Fibroblast of the aortic adventitia (primary cell): ENCODE results near the gene ORMDL2. TPM values are rescaled to one million over a fixed set of nuclear protein-coding genes. Genes with fewer than 3 reads are reported as not detected.

ENCODE experiments used
- DNase-seq: peaks from one replicate; pipeline ENCODE4 v3.0.0-alpha.2; 2010; ENCODE audit warnings: low read depth
- H3K4me3 ChIP-seq: 2 replicates; pipeline ENCODE4 v1.5.1; 2011; ENCODE audit warnings: low read depth, mild to moderate bottlenecking, control low read depth, low read length, moderate library complexity
- total RNA-seq: library from RNA; depleted of rRNA; stranded (reverse); fragments of >200 nt; gene quantifications from 2 replicates; pipeline ENCODE4 v1.2.3, GENCODE V29; 2012; ENCODE audit warnings: low replicate concordance
- TF ChIP-seq, protein P1 (sequence below): IDR thresholded peaks from 2 replicates; pipeline ENCODE4 v1.5.1; 2011; ENCODE audit warnings: mild to moderate bottlenecking, low read length, control low read depth, inconsistent platforms; ENCODE audit not compliant: insufficient read depth

ORMDL2 gene
- total RNA-seq, 1 donor, result 16.9 TPM

DNA sequence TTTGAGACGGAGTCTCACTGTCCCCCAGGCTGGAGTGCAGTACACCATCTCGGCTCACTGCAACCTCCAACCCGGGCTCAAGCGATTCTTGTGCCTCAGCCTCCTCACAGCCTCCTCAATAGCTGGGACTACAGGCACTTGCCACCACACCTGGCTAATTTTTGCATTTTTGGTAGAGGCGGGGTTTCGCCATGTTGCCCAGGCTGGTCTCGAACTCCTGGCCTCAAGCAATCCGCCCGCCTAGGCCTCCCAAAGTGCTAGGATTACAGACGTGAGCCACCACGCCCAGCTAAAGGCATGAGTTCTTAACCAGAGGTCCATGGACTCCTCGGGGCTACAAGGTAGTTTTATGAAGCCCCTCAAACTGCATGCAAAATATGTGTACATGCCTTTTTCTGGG lies 2.4 kb upstream of the ORMDL2 start:
- H3K4me3 ChIP-seq, result peak overlapping the region; percentile 98
- DNase-seq, result no peak
- TF ChIP-seq, protein P1, sequence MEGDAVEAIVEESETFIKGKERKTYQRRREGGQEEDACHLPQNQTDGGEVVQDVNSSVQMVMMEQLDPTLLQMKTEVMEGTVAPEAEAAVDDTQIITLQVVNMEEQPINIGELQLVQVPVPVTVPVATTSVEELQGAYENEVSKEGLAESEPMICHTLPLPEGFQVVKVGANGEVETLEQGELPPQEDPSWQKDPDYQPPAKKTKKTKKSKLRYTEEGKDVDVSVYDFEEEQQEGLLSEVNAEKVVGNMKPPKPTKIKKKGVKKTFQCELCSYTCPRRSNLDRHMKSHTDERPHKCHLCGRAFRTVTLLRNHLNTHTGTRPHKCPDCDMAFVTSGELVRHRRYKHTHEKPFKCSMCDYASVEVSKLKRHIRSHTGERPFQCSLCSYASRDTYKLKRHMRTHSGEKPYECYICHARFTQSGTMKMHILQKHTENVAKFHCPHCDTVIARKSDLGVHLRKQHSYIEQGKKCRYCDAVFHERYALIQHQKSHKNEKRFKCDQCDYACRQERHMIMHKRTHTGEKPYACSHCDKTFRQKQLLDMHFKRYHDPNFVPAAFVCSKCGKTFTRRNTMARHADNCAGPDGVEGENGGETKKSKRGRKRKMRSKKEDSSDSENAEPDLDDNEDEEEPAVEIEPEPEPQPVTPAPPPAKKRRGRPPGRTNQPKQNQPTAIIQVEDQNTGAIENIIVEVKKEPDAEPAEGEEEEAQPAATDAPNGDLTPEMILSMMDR, result no peak

DNA sequence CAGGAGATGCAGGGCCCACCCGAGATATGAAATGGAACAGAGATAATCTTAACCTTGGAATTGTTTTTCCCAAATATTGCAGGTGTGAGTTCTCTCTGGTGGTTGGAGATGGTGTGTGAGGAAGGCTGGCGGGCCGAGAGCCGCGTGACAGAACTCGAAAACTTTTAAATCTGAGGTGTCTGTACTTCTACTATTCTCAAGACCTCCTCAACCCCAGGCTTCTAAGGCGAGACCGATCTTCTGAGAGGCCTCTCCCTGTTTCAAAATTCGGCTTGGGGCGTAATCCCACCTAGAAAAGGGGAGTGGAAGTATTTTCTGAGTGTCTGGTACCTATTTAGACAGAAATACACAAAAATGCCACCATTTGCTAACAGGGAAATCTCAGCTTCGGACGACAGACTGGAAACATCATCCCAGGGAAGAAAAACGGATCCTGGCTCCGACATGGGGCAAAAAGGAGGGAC lies 928 bp upstream of the ORMDL2 start:
- no peak for DNase-seq
- TF ChIP-seq, protein P1, result no peak
- peak overlapping the region; percentile 98 for H3K4me3 ChIP-seq

DNA sequence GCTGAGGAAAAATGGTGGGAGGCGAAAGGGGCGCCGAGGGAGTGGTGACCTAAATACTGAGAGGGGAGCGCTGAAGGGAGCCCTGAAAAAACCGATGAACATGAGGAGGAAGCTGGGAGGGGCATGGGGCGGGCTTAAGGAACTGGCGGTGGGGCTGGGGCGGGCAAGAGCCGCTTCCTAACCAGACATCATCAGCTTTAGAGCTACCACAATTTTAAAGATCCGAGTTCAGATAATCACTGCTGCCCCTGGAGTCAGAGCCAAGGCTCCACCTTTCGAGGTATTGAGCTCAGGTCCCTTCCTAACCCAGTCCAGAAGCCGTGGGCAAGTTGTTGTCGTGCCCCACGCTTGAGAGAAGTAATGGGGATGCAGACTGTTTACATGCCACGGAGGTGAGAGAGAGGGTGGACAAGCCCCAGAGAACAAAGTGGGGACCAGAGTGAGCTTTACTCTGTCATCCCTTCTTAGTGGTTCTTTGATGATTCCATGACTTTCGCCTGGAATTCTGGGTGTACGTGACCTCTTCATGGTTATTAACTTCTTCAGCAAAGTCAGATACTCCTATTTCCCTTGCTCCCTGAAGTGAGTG lies 393 bp downstream of the ORMDL2 start:
- TF ChIP-seq, protein P1, result no peak
- no peak for DNase-seq
- peak overlapping the region; percentile 98 for H3K4me3 ChIP-seq

GRCh38 chr12:55818886-55819285 lies 1.0 kb downstream of the ORMDL2 start:
- peak overlapping the region; percentile 98 for H3K4me3 ChIP-seq
- TF ChIP-seq, protein P1, result no peak
- peak; percentile 40 for DNase-seq

DNA sequence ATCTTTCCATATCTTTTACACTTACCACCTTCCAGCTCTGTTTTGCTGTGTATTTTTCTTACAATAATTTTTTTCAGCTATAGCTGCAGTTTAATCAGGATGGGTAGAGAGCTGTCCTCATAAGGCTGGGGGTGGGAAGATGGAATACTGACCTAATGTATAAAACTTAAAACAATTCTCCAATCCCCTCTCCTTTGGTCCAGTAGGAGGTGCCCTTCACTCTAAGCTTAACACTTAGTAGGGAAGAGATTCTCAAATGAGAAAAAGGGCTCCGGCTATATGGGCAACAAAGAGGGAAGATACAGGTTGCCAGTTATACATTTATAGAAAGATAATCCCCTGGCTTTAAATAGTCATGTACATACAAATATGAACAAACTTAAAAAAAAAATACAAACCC lies 2.8 kb downstream of the ORMDL2 start:
- TF ChIP-seq, protein P1, result peak; percentile 28
- DNase-seq, result peak; percentile 25
- no peak overlapping the region for H3K4me3 ChIP-seq

- DNase-seq, result no peak
- TF ChIP-seq, protein P1, result no peak
- H3K4me3 ChIP-seq, result no peak overlapping the region
Measured at GRCh38 chr12:55822228-55822627, 4.4 kb downstream of the ORMDL2 start.

DNA sequence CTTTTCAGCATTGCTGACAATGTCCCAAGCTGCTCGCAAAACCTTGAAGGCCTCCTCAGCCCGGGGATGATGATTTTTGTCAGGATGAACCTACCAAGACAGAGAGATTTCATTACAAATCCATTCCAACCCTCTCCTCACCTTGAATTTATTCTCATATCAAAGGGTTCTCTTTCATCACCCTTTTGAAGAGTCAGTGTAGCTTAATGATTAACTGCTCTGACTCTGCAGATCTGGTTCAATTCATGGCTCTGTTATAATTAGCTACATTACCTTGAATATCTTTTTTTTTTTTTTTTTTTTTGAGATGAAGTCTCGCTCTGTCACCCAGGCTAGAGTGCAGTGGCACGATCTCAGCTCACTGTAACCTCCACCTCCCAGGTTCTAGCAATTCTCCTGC lies 5.6 kb downstream of the ORMDL2 start:
- H3K4me3 ChIP-seq, result no peak overlapping the region
- no peak for DNase-seq
- TF ChIP-seq, protein P1, result no peak
